Measurements from ENCODE around the gene UNC13C. TPM values are rescaled to one million over a fixed set of nuclear protein-coding genes. Genes with fewer than 3 reads are reported as not detected.

Gene UNC13C
- total and polyA plus RNA-seq, 2 of the 13 experiments (the other 11 are each of a cell fraction or from before 2014, with no cell fraction given) = 0.04 TPM; not detected in 1

- Histone ChIP-seq H3K27ac (ENCODE audit: extremely low read length, insufficient read depth, low read length) (no peak overlapping the region), H3K4me3 (replicated peaks in 1 of 3; ENCODE audit: insufficient read depth in 1 of 3, low read depth in 2 of 3, low read length in 3 of 3) (no peak overlapping the region), H4K20me1 (ENCODE audit: insufficient read depth, low read length) (no peaks in the 10 kb centered on the region), H3K79me2 (ENCODE audit: insufficient read depth, low read length) (no peaks in the 10 kb centered on the region), H3K27me3 (ENCODE audit: control insufficient read depth in 1 of 2, insufficient read depth in 2 of 2, low read length in 2 of 2) (no peaks in the 10 kb centered on the region), H3K4me2 (ENCODE audit: low read depth, low read length) (no peak overlapping the region), H3K36me3 (replicated peaks in 1 of 2; ENCODE audit: control insufficient read depth in 1 of 2, insufficient read depth in 2 of 2, low read length in 2 of 2) (no peaks in the 10 kb centered on the region), H3K4me1 (ENCODE audit: insufficient read depth, low read length) (no peaks in the 10 kb centered on the region), H2AFZ (ENCODE audit: low read length) (no peak overlapping the region), H3K9me3 (ENCODE audit: low read length) (no peaks in the 10 kb centered on the region), H3K9ac (ENCODE audit: insufficient read depth, low read depth, low read length) (no peak overlapping the region)
- ChIA-PET POLR2A (no interaction called here), CTCF (ENCODE audit: low intra/inter-chr PET ratio, low total read pairs) (no interaction called here)
- 0% methylated on average over 1 of the region's 1 CpG for WGBS (ENCODE audit: low lambda C conversion rate)
- in situ Hi-C loops (cut with HindIII; ENCODE audit: extremely low pct_ligation_motif_present, low pct_unique_long_range_greater_than_20kb) = no loop called here
- no peak for FAIRE-seq
- no TSS peak for BruUV-seq (replicated peaks)
- intact Hi-C loops (cut with micrococcal nuclease; ENCODE audit: unreplicated experiment) = no loop called here
- no peak for ATAC-seq
- no peak for TF ChIP-seq MIER3 (CRISPR knock-in tag; IDR thresholded peaks at IDR 0.05; ENCODE audit: borderline replicate concordance)
- TF ChIP-seq NFE2L1 (CRISPR knock-in tag; IDR thresholded peaks at IDR 0.05; ENCODE audit: borderline replicate concordance) = no peak
- no peak for TF ChIP-seq ZSCAN25 (CRISPR knock-in tag; IDR thresholded peaks at IDR 0.05)
- no peak for TF ChIP-seq FOXK2 (IDR thresholded peaks at IDR 0.05)
- TF ChIP-seq RNF219 (CRISPR knock-in tag; IDR thresholded peaks at IDR 0.05) = no peak
- TF ChIP-seq KLF13 (CRISPR knock-in tag; IDR thresholded peaks at IDR 0.05) = no peak
- no peak for TF ChIP-seq RCOR2 (CRISPR knock-in tag; IDR thresholded peaks at IDR 0.05)
- no peak for TF ChIP-seq TAF15 (IDR thresholded peaks at IDR 0.05; ENCODE audit: low read depth, low read length, poor library complexity, severe bottlenecking)
- TF ChIP-seq TBP (CRISPR knock-in tag; IDR thresholded peaks at IDR 0.05) = no peak
- no peak for TF ChIP-seq TP53 (CRISPR knock-in tag; conservative IDR thresholded peaks at IDR 0.05)
- no peak for TF ChIP-seq BRCA1 (CRISPR knock-in tag; IDR thresholded peaks at IDR 0.05)
- no peak for TF ChIP-seq ZBTB33 (CRISPR knock-in tag; IDR thresholded peaks at IDR 0.05)
- TF ChIP-seq SMARCC2 (IDR thresholded peaks at IDR 0.05) = no peak
- TF ChIP-seq MIXL1 (CRISPR knock-in tag; IDR thresholded peaks at IDR 0.05) = no peak
- no peak for TF ChIP-seq ARNTL (CRISPR knock-in tag; IDR thresholded peaks at IDR 0.05)
- no peak for TF ChIP-seq RFX5 (IDR thresholded peaks at IDR 0.05; ENCODE audit: low read depth, low read length)
- no peak for DNase-seq (ENCODE audit: low spot score)
Measured at GRCh38 chr15:54387799-54388198, 409.6 kb downstream of the UNC13C start.
